Mammary epithelial cell (primary cell): ENCODE measurements around the gene TRPV5.

Experiments
- EZH2 ChIP-seq: IDR thresholded peaks from 2 replicates; pipeline ENCODE4 v1.6.1; 2012; ENCODE audit warnings: low read length, inconsistent platforms, borderline replicate concordance
- TF ChIP-seq, protein P1 (sequence below), 2 donors: IDR thresholded peaks in 1 of 2; conservative IDR thresholded peaks in 1 of 2; 2 replicates each; pipeline ENCODE4 v1.5.1; 2011 to 2012; ENCODE audit warnings: inconsistent platforms in 2 of 2, low read length in 2 of 2, mild to moderate bottlenecking in 2 of 2, control low read depth in 1 of 2, low read depth in 1 of 2; ENCODE audit not compliant: insufficient read depth in 1 of 2; ENCODE audit errors: extremely low read depth in 1 of 2

GRCh38 chr7:142935941-142936565 is 2.5 kb upstream of the TRPV5 start:
- TF ChIP-seq, protein P1, sequence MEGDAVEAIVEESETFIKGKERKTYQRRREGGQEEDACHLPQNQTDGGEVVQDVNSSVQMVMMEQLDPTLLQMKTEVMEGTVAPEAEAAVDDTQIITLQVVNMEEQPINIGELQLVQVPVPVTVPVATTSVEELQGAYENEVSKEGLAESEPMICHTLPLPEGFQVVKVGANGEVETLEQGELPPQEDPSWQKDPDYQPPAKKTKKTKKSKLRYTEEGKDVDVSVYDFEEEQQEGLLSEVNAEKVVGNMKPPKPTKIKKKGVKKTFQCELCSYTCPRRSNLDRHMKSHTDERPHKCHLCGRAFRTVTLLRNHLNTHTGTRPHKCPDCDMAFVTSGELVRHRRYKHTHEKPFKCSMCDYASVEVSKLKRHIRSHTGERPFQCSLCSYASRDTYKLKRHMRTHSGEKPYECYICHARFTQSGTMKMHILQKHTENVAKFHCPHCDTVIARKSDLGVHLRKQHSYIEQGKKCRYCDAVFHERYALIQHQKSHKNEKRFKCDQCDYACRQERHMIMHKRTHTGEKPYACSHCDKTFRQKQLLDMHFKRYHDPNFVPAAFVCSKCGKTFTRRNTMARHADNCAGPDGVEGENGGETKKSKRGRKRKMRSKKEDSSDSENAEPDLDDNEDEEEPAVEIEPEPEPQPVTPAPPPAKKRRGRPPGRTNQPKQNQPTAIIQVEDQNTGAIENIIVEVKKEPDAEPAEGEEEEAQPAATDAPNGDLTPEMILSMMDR (conservative IDR thresholded peaks at IDR 0.05 in 1 of 2, IDR thresholded peaks at IDR 0.05 in 1 of 2; ENCODE audit: extremely low read depth in 1 of 2, insufficient read depth in 1 of 2, low read depth in 1 of 2, low read length in 2 of 2): no peak
- TF ChIP-seq EZH2: no peak
